HG03135 (cell line): ENCODE results near the gene PRR19.
A peak's percentile ranks its signal among the peaks of the same experiment; 100 is the strongest.

Experiments
- ATAC-seq: cut with Tn5 transposase; IDR thresholded peaks from one replicate; pipeline ENCODE4 v1.9.1; 2021; ENCODE audit warnings: mild to moderate bottlenecking, moderate library complexity; ENCODE audit not compliant: unreplicated experiment

Gene PRR19

GRCh38 chr19:42271045-42271419 is 30.9 kb upstream of the PRR19 start:
- ATAC-seq, result no peak

- ATAC-seq, result no peak
These were observed 29.9 kb upstream of the PRR19 start for GRCh38 chr19:42271861-42272534.

GRCh38 chr19:42272535-42272897 is 29.4 kb upstream of the PRR19 start:
- ATAC-seq, result no peak

- no peak for ATAC-seq
These were observed 28.9 kb upstream of the PRR19 start for GRCh38 chr19:42272989-42273406.

GRCh38 chr19:42273407-42274064 is 28.4 kb upstream of the PRR19 start:
- no peak for ATAC-seq

GRCh38 chr19:42274065-42274682 is 27.8 kb upstream of the PRR19 start:
- ATAC-seq, result no peak

GRCh38 chr19:42275103-42275502 is 26.8 kb upstream of the PRR19 start:
- no peak for ATAC-seq

GRCh38 chr19:42275517-42275916 is 26.4 kb upstream of the PRR19 start:
- ATAC-seq, result no peak

GRCh38 chr19:42276284-42276683 is 25.6 kb upstream of the PRR19 start:
- no peak for ATAC-seq

- ATAC-seq, result no peak
These were observed 25.1 kb upstream of the PRR19 start for GRCh38 chr19:42276821-42277220.

GRCh38 chr19:42277821-42278451 is 24.0 kb upstream of the PRR19 start:
- no peak for ATAC-seq

- ATAC-seq, result no peak
These were observed 23.3 kb upstream of the PRR19 start for GRCh38 chr19:42278452-42279154.

GRCh38 chr19:42279155-42279901 is 22.6 kb upstream of the PRR19 start:
- no peak for ATAC-seq

- peak; percentile 28 for ATAC-seq
These were observed 21.8 kb upstream of the PRR19 start for GRCh38 chr19:42279902-42280814.

- no peak for ATAC-seq
These were observed 21.2 kb upstream of the PRR19 start for GRCh38 chr19:42280815-42281145.

- ATAC-seq, result no peak
These were observed 20.6 kb upstream of the PRR19 start for GRCh38 chr19:42281146-42281826.

- no peak for ATAC-seq
These were observed 19.8 kb upstream of the PRR19 start for GRCh38 chr19:42281827-42282762.

- ATAC-seq, result no peak
These were observed 19.1 kb upstream of the PRR19 start for GRCh38 chr19:42282819-42283187.
